ENCODE results near the gene SGCD.

The SGCD gene

DNA sequence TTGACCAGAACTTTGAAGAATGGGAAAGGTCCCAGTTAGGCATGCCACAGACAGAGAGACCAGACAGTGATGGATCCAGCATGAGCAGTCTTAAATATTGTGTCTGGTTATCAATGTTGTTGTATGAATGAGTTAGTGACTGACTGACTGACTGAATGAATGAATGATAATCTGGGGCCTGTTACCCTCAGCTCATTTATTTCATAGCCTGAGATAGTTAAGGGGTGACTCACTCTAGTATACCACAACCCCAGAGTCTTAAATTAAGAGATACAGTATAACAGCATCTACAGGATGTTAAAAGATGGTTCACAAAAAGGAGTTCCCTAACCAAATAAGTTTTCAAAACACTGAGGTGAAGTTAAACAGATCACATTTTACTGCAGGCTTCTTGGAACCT is 133.5 kb downstream of the SGCD start:
- no peak for DNase-seq (ENCODE audit: low spot score)

DNA sequence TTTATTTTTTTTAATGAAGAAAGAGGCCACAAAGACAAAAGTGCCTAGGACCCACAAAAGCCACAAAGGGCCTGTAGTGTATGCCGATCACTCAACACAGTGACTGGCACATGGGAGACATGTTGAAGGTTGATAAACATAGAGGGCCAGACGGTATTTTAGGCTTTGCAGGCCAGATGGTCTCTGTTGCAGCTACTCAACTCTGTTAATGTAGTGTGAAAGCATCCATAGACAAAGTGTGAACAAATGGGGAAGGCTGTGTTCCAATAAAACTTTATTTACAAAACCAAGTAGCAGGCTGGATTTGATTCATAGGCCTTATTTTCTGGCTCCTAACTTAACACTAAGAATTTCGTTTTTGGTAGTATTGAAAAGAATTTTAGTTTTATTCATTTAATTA is 139.9 kb downstream of the SGCD start:
- DNase-seq (ENCODE audit: low spot score), result no peak

DNA sequence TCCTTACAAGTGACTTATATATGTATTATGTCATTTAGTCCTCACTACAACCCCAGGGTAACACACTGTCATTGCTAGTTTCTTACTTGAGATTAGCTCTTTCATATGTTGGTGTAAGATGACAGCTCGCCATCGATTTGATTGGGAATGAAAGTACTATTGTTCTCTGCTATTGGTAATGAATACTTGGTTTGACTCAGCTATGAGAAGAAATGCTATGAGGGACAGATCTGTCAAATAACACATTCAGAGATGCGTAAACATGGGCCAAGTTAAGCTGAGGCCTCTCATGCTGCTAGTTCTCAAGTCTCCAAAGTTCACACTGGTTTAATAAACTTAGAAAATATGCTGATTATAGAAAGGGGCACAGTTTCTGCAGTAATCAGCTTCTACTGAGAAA is 142.7 kb downstream of the SGCD start:
- no peak for DNase-seq (ENCODE audit: low spot score)

DNA sequence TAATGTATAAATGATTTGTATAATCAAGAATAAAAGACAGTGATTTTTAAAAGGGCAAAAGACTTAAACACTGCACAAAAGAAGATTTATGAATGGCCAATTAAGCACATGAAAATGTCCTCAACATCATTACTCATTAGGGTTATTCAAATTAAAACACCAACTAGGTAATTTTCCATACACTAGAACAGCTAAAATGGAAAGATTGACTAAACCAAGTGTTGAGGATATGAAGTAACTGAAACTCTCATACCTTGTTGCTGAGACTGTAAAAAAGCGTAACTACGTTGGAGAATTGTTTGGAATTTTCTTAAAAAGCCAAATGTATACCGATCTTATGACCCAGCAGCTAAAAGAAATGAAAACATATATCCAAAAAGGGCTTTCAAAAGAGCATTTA is 144.9 kb downstream of the SGCD start:
- no peak for DNase-seq (ENCODE audit: low spot score)

DNA sequence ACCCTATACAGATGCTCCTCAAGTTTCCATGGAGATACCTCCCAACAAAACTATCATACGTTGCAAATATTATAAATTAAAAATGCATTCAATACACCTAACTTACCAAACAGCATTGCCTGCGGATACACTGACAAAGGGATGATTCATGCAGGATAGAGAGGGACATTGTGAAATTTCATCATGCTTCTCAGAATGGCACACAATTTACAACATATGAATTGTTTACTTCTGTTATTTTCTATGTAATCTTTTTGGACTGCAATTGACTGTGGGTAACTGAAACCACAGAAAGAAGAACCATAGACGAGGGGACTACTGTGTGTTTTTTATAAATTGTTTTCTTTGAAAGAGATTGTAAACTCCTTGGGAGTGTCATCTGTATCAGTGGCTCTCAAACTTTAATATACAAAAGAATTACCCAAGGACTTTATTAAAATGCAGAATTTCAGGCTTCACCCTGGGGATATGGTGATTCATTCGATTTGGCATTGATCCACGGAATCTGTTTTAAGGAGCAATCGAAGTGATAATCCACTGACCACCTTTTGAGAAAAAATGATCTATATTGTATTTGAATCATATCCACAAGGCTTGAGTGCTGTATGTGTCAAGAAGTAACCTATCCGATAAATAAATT is 146.4 kb downstream of the SGCD start:
- DNase-seq (ENCODE audit: low spot score), result no peak

DNA sequence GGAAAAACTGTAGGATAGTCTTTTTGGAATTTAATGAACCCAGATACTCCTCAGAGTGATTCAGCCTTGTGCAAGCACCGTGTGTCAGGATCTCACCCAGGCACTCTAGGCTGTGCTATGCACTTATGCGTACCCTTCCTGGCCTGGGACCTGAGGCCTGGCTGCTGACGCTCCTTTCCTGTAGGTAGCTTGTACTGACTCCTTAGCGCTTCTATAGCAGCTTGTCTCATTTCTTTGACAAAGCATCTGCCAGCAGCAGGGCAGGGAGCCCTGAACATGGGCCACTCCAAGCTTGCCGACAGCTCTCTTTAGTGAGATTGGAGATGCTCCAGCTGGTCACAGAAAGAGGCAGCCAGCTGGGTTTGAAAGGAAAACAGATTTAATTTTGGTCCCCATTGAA is 147.3 kb downstream of the SGCD start:
- DNase-seq (ENCODE audit: low spot score), result no peak

DNA sequence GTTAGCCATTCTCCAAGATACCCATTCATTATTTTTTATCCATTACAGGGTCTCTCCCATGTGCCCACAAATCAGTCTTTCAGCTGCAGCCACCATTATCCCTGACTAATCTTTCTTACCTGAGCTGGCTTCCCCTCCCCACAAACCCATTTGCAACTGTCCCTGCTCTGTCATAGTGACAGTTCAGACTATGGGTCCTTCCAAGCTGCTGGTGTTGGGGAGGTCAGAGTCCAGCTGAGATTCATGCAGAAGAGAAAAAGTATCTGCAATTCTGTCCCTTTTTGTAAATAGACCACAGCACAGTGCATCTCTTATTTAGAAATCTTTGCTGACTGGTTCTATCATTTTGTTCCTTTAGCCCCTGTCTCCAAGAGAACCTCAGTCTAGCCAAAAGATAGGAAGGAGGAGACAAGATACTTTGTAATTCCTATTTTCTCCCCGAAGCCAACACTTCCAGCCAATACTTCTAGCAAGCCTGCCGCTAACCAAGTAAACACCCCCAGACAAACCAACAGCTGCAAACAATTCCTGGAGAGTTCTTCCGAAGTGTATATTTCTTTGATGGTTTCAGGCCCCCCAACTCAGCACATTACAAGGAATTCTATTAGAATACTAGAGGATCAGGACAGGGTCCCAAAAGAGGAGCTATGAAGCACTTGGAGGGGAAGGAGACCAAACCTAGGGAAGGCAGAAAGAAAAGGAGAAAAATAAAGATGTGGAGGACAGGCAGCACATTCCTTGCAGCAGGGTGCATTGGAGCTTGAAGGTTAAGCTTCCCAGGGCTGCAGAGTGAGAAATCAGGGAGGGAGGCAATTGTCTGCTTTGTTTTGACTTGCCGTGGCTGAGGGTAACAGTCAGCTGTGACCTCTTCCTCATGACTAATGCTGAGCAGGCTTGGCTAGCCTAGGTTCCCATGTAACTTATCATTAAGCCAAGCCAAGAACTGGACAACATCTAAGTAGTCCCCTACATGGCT is 148.5 kb downstream of the SGCD start:
- DNase-seq (ENCODE audit: low spot score), result no peak

DNA sequence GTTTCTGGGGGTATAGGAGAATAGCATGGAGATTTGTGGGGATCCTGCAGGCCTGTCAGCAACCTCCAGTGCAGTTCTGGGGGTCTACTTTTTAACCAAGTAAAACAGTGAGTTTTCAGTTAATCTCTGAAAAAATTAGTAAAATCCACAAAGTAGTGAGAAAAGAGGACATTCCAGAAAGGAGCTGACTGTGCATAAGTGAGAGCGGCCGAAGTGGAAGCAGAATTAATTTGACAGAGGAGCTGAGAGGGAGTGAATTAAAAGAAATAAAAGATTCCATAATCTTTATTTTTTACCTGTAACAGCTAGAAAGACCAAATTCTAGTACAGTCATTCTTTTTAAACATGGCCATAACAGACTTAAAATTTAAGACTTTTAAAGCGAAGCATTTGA is 149.2 kb downstream of the SGCD start:
- DNase-seq (ENCODE audit: low spot score), result no peak

DNA sequence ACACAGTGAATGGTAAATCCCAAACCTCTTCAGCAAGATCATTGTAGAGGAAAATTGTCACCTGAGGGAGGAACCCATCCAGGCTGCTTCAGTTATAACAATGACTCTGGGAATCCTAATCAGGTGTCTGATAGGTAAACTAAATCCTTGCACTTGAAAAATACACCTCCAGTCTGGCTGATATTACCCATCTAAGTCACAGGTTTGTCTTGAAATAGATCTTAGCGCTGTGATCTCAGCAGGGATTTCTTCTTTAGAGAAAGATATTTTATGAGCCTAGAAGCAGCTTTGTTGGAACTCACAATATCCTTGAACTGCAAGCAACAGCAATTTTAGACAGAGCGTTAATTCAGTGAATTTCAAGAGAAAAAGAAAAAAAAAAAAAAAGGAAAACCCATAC is 149.7 kb downstream of the SGCD start:
- no peak for DNase-seq (ENCODE audit: low spot score)

DNA sequence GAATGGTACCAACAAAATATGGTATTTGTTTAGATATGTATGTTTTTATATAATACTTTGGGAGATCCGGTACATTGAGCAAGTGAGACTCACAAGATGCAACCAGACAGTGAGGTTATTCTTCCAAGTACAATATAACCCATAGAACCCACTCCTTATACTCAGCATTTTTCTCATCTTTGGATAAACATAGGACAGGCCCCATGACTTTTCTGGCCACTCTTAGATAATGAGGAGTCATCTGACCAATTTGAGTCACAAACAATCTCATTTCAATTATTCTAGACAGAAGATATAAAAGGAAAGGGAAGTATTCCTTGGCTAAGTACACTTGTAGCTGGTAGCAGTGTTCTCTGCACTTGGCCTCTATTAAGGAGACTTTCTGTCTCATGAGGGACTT is 150.2 kb downstream of the SGCD start:
- no peak for DNase-seq (ENCODE audit: low spot score)

DNA sequence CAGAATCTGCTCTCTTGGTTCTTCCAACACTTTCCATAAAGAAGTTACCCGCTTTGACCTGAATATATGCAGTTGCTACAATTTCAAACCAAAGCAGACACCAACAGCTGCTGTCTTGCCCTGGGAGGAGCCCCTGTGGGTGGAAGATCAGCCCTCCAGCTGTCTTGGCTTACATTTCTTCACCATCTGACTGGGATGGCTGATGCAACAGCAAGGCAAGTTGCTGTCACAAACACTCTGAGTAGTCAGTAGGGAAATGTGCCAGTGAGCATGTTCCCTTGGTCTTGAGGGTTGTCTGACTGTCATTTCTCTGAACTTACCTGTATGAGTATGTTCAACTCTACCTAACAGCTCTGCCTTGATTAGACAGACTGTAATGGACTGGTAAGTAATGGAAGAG is 152.9 kb downstream of the SGCD start:
- no peak for DNase-seq (ENCODE audit: low spot score)

DNA sequence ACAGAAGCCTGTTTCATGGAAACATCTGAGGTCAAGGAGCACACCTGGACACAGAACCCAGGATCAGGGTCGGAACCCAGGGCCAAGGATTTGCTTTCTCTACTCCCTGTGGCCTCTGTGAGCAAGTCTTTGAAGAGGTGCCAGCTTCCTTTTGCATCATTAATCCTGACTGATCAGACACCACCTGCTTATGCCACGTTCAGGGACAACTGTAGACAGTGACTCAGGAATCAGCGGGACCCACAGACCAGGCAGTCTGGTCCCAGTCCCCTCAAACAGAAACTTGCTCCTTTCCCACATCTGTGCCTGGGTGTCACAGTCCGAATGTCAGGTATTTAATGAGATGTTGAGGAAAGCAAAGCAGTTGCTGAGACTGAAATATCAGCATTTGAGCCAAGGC is 154.8 kb downstream of the SGCD start:
- no peak for DNase-seq (ENCODE audit: low spot score)

DNA sequence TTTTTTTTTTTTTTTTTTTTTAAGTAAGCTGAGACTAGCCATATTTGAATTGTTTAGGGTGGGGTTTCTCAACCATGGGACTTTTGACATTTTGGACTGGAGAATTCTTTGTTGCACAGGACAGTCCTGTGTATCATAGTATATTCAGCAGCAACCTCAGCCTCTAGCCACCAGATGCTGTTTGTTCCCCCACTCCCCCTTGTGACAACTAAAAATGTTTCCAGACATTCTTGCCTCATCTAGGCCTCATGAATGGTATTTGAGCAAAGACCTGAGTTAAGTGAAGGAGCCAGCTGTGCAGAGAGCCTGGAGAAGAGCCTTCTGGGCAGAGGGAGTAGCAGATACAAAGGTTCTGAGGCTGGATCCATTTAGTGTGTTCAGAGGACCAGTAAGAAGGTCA is 155.9 kb downstream of the SGCD start:
- DNase-seq (ENCODE audit: low spot score), result no peak

DNA sequence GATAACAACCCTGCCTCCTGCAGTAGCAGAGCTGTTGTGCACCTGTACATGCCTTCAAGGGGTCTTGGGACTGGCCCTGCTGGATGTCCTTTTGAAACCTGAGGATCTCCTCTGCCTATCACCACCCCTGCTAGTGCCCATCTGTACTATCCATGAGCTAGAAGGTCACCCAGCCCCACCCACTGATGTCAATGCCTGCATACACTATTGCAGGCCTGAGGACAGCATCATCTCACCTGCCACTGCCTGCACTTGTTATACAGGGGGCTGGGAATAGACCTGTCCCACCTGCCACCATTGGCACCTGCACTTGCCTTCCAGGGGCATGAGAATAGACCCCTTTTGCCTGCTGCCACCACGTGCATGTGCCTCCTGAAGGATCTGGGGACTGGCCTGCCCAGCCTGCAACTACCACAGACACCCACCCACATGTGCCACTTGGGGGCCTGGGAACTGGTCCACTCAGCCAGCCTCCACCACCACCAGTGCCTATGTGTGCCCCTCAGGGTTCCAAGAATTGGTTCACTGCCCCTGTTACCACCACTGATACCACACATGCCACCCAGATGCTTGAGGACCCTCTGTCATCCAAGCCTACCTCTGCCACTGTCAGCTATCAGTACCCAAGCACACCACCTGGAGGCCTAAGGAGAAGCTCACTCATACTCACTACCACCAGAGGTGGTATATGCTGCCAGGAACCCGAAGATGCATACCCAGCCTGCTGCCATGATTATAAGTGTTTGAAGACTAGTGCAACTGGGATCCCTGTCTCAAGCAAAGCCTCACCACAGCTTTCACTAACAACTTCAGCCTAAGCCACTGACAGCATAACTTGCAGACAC is 159.7 kb downstream of the SGCD start:
- no peak for DNase-seq (ENCODE audit: low spot score)

DNA sequence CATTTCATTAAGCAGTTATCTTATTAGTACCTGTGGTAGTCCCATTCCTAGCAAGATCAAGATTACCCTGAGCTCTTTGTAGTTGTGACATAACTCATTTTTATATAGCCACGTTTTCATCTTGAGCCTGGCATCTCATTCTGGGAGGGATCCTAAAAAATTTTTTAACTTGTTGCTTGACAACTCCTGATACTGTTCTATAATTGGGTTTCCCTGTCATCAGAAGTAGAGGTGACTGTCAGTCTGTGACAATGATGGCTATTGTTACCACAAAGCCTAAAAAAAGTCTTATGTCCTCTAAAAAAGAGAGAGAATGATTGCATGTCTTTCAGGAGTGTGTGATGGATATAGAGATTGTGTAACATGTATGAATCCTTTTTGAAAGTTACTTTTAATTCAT is 164.8 kb downstream of the SGCD start:
- DNase-seq (ENCODE audit: low spot score), result no peak

DNA sequence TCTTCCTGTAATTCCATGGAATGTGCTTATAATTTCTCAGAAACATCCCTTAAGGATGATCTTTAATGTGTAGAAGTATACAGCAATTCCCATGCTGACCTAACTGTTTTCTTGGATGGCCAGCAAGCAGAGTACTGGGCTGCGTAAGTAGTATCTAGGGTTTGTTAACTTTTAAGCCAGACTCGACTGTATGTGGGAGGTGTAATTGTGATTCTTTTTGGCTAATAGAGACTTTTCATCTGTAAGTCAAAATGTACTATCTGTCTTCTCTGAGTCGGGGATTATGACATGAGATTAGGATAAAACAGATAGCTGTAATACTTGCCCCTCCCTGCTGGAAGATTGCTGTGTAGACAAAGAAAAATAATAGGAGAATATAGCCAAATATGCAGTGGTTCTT is 169.3 kb downstream of the SGCD start:
- DNase-seq (ENCODE audit: low spot score), result no peak

DNA sequence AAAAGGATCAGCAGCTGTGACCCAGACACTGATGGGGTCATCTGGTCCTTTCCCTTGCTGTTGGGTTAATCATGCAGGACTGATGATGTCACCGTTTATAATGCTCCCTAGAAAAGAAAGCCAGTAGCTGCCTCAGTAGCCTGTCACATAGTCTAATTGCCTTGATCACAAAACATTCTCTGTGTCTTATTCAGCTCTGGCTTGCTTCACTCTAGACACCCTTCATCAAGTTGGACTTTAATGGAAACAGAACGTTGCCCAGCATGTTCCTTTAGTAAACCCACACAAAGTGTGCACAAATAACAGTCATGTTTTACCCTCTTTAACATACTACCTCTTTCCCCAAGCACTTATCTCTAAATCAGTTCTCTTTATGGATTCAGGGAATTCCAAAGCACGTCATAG is 170.8 kb downstream of the SGCD start:
- no peak for DNase-seq (ENCODE audit: low spot score)

DNA sequence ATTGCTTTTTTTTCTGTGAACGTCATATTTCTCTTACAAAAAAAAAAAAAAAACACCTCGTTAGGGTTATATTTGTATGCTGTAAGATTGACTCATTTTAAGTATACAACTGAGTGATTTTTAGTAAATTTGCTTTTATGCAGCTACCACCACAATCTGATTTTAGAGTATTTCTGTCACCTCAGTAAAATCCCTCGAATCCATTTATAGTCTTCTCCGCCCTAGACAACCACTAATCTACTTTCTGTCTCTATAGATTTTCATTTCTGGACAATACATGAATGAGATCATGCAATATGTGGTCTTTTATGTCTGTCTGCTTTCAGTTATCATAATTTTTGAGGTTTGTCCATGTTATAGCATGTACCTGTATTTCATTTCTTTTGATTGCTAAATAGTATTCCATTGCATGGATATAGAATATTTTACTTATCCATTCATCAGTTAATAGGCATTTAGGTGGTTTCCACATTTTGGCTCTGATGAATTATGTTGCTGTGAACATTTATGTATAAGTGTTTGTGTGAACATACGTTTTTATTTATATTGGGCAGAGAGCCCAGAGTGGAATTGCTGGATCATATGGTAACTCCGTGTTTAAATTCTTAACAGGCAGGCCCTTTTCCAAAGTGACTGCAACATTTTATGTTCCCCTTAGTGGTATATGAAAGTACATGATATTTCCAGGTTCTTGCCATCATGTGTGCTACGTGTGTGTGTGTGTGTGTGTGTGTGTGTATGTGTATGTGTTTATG is 171.4 kb downstream of the SGCD start:
- DNase-seq (ENCODE audit: low spot score), result no peak

DNA sequence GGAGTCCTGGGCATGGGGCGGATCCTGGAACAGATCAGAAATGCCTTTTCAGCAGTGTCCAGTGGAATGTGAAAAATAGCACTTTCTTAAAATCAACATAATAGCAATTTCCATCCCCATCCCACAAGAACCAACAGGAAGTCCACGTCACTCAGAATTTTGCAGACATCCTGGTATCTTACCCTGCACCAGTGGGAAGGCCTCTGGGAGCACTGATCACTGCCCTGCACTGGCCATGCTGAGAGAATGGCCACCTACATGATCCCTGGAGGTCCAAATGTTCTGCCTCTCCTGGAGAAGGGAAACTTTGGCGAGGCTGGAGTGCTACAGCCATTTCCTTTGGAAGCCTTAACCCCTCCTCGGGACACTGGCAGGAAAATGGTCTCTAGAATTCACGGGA is 173.8 kb downstream of the SGCD start:
- DNase-seq (ENCODE audit: low spot score), result no peak

DNA sequence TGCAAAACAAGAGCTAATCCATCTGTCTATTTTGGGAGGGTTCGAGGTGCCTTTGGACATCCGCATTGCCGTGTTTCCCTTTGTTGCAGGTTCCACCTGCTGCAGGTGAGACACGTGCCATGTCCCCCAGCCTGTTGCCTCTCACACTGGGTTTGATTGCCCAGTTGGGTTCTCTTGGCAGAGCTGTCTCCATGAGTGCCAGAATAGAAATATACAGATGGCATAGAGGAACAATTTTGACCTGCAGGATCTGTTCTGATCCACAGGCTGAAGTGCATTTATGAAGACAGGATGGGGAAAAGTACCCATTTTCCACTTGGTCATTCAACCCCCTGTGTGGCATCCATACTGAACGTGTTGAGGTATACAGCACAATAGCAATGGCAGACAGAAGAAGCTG is 178.1 kb downstream of the SGCD start:
- DNase-seq (ENCODE audit: low spot score), result no peak

DNA sequence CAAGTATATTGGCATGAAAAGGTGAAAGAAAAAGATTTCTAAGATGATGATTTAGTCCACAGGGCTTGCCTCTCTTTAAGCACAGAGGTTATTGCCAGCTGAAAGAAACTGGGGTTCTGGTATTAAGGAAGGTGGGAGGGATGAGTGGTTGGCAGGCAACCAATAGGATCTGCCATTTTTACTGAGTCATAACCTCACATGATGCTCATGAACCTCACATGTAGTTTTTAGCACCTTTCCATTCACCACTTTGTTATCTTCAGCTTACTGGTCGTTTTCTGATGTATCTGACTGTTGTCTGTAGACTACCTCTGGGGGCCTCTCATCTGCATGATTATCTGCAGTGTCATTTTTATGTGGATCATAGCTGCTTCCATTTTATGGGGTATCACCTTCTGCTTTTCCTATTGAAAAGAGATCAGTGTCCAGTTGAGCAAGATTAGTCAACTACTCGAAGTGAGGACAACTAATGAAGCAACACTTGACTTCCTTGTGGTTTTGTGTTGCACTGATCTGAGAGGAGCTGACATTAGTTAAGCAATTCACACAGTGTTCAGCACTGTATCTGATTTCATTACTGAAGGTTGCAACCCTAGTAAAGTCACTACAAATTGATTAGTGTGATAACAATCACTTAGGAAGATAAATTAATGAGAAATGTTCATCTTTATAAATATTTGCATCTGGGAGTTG is 186.3 kb downstream of the SGCD start:
- DNase-seq (ENCODE audit: low spot score), result no peak

Data from kidney capillary endothelial cell (primary cell).